ENCODE measurements around the gene GALC.

GALC gene

DNA sequence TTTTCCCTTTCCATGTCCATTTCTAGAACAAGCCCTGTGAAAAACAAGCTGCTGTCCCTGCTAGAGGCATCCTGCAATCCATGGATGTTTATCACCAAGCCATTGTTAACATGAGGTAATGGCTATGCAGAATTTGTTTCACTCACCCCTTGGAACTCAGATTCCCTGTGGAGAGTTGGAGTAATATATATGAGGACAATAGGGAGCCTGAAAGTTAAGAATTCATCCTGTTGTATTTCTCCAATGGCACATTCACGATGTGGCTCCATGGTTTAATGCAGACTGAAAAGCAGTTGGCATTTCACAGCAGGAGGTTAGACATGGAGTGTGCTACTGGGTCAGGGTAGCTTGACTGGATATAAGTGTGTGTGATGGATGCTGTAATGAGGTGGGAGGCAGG, 44.3 kb upstream of the GALC start:
- Histone ChIP-seq H3K9ac (ENCODE audit: low read depth, low read length) (no peak overlapping the region), H3K4me3 (ENCODE audit: low read depth in 1 of 2, low read length in 2 of 2) (no peak overlapping the region), H3K27ac (ENCODE audit: low read length) (no peak overlapping the region), H2AFZ (ENCODE audit: low read depth, low read length) (no peak overlapping the region), H3K36me3 (ENCODE audit: insufficient read depth, low read length) (no peaks in the 10 kb centered on the region), H3K4me1 (ENCODE audit: insufficient read depth, low read length) (no peaks in the 10 kb centered on the region), H3K79me2 (ENCODE audit: insufficient read depth, low read length) (no peaks in the 10 kb centered on the region), H3K27me3 (ENCODE audit: insufficient read depth, low read length, poor library complexity) (no peaks in the 10 kb centered on the region), H3K9me3 (ENCODE audit: insufficient read depth, low read length, severe bottlenecking) (no peaks in the 10 kb centered on the region), H4K20me1 (ENCODE audit: insufficient read depth, low read length) (no peaks in the 10 kb centered on the region), H3K4me2 (ENCODE audit: insufficient read depth, low read length) (no peak overlapping the region)
- DNase-seq (no peak), ATAC-seq (ENCODE audit: insufficient read depth, low read depth) (no peak)
- no peak for TF ChIP-seq EZH2 (IDR thresholded peaks at IDR 0.05; ENCODE audit: borderline replicate concordance, low read depth, low read length, severe bottlenecking)
- TF ChIP-seq, protein P1, sequence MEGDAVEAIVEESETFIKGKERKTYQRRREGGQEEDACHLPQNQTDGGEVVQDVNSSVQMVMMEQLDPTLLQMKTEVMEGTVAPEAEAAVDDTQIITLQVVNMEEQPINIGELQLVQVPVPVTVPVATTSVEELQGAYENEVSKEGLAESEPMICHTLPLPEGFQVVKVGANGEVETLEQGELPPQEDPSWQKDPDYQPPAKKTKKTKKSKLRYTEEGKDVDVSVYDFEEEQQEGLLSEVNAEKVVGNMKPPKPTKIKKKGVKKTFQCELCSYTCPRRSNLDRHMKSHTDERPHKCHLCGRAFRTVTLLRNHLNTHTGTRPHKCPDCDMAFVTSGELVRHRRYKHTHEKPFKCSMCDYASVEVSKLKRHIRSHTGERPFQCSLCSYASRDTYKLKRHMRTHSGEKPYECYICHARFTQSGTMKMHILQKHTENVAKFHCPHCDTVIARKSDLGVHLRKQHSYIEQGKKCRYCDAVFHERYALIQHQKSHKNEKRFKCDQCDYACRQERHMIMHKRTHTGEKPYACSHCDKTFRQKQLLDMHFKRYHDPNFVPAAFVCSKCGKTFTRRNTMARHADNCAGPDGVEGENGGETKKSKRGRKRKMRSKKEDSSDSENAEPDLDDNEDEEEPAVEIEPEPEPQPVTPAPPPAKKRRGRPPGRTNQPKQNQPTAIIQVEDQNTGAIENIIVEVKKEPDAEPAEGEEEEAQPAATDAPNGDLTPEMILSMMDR (IDR thresholded peaks at IDR 0.05; ENCODE audit: borderline replicate concordance, extremely low read depth, low read length, poor library complexity, severe bottlenecking) = no peak

DNA sequence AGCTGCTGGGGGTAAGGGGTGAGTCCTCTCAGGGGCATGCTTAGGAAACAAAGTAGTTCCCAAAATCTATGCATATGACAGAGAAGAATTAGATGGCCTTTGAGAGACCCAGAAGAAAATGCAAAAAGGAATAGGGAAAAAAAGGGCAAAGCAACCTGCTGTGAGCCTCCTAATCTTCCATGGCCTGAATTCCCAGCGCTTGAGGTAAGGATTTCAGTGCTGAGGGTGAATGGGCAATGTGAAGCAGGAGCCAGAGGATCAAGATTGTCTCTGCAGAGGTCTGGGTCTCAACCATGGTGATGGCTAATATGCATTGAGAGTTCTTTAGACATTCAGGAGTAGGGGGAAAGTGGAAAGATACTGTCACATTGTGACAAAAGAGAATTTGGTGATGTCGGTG, 43.4 kb upstream of the GALC start:
- Histone ChIP-seq H3K9me3 (ENCODE audit: insufficient read depth, low read length, severe bottlenecking) (no peaks in the 10 kb centered on the region), H3K4me3 (ENCODE audit: low read depth in 1 of 2, low read length in 2 of 2) (no peak overlapping the region), H3K36me3 (ENCODE audit: insufficient read depth, low read length) (no peaks in the 10 kb centered on the region), H3K4me2 (ENCODE audit: insufficient read depth, low read length) (no peak overlapping the region), H4K20me1 (ENCODE audit: insufficient read depth, low read length) (no peaks in the 10 kb centered on the region), H3K27me3 (ENCODE audit: insufficient read depth, low read length, poor library complexity) (no peaks in the 10 kb centered on the region), H2AFZ (ENCODE audit: low read depth, low read length) (no peak overlapping the region), H3K4me1 (ENCODE audit: insufficient read depth, low read length) (no peaks in the 10 kb centered on the region), H3K79me2 (ENCODE audit: insufficient read depth, low read length) (no peaks in the 10 kb centered on the region), H3K9ac (ENCODE audit: low read depth, low read length) (no peak overlapping the region), H3K27ac (ENCODE audit: low read length) (no peak overlapping the region)
- ATAC-seq (ENCODE audit: insufficient read depth, low read depth) (no peak), DNase-seq (no peak)
- no peak for TF ChIP-seq EZH2 (IDR thresholded peaks at IDR 0.05; ENCODE audit: borderline replicate concordance, low read depth, low read length, severe bottlenecking)
- TF ChIP-seq, protein P1 (IDR thresholded peaks at IDR 0.05; ENCODE audit: borderline replicate concordance, extremely low read depth, low read length, poor library complexity, severe bottlenecking) = no peak

DNA sequence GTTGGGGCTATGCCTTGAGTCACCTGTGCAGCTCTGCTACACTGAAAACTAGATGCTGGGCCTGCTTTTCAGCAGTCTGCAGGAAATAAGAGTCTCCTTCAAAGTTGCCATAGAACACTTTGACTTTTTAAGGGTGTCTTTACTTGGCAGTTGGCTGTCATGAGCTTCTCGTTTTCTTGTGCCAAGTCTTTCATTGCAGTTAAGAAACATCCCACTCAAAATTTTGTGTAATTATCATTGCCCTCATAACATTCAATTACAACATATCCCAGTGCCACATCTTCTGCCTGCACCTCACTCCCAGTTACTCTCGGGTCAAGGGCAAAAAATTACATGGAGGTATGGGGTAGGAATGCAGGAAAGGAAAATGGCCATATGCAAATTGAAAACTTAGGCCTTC, 41.1 kb upstream of the GALC start:
- Histone ChIP-seq H4K20me1 (ENCODE audit: insufficient read depth, low read length) (no peaks in the 10 kb centered on the region), H3K4me3 (ENCODE audit: low read depth in 1 of 2, low read length in 2 of 2) (no peak overlapping the region), H3K9me3 (ENCODE audit: insufficient read depth, low read length, severe bottlenecking) (no peaks in the 10 kb centered on the region), H3K4me2 (ENCODE audit: insufficient read depth, low read length) (no peak overlapping the region), H3K79me2 (ENCODE audit: insufficient read depth, low read length) (no peaks in the 10 kb centered on the region), H3K9ac (ENCODE audit: low read depth, low read length) (no peak overlapping the region), H3K27me3 (ENCODE audit: insufficient read depth, low read length, poor library complexity) (no peaks in the 10 kb centered on the region), H3K36me3 (ENCODE audit: insufficient read depth, low read length) (no peaks in the 10 kb centered on the region), H2AFZ (ENCODE audit: low read depth, low read length) (no peak overlapping the region), H3K27ac (ENCODE audit: low read length) (no peak overlapping the region), H3K4me1 (ENCODE audit: insufficient read depth, low read length) (no peaks in the 10 kb centered on the region)
- no peak for ATAC-seq (ENCODE audit: insufficient read depth, low read depth)
- TF ChIP-seq, protein P1 (IDR thresholded peaks at IDR 0.05; ENCODE audit: borderline replicate concordance, extremely low read depth, low read length, poor library complexity, severe bottlenecking) = no peak
- TF ChIP-seq EZH2 (IDR thresholded peaks at IDR 0.05; ENCODE audit: borderline replicate concordance, low read depth, low read length, severe bottlenecking) = no peak
- DNase-seq = no peak

DNA sequence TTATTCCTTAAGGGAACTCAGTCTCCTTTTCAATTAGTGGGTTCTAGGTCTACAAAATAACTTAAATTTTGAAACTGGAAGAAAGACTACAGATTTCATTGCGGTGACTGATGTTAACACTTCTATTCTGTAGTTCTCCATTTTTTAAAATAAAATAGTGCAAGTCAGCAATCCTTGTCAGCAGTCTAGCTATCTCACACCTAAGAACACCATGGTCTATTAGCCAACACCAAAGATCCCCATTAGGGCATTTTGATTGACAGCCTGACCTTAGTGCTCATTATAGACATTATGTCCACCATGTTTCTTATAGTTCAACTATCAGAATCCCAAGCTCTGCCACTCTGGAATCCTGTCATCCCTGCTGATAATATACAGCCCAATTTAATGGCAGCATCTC, 39.4 kb upstream of the GALC start:
- no peaks in the 10 kb centered on the region for H4K20me1 ChIP-seq (ENCODE audit: insufficient read depth, low read length)
- no peaks in the 10 kb centered on the region for H3K79me2 ChIP-seq (ENCODE audit: insufficient read depth, low read length)
- no peak overlapping the region for H3K9ac ChIP-seq (ENCODE audit: low read depth, low read length)
- H3K4me1 ChIP-seq (ENCODE audit: insufficient read depth, low read length) = peaks cover 7% of the 10 kb centered on the region
- no peaks in the 10 kb centered on the region for H3K27me3 ChIP-seq (ENCODE audit: insufficient read depth, low read length, poor library complexity)
- no peak overlapping the region for H3K4me2 ChIP-seq (ENCODE audit: insufficient read depth, low read length)
- DNase-seq = no peak
- H3K27ac ChIP-seq (ENCODE audit: low read length) = no peak overlapping the region
- no peak for ATAC-seq (ENCODE audit: insufficient read depth, low read depth)
- H3K9me3 ChIP-seq (ENCODE audit: insufficient read depth, low read length, severe bottlenecking) = no peaks in the 10 kb centered on the region
- H2AFZ ChIP-seq (ENCODE audit: low read depth, low read length) = no peak overlapping the region
- TF ChIP-seq, protein P1 (IDR thresholded peaks at IDR 0.05; ENCODE audit: borderline replicate concordance, extremely low read depth, low read length, poor library complexity, severe bottlenecking) = no peak
- no peak for TF ChIP-seq EZH2 (IDR thresholded peaks at IDR 0.05; ENCODE audit: borderline replicate concordance, low read depth, low read length, severe bottlenecking)
- no peaks in the 10 kb centered on the region for H3K36me3 ChIP-seq (ENCODE audit: insufficient read depth, low read length)
- H3K4me3 ChIP-seq (ENCODE audit: low read depth in 1 of 2, low read length in 2 of 2) = no peak overlapping the region

All from DND-41 (cell line).